Muscle layer of duodenum (tissue), 2 donors: ENCODE results near the gene CHST3.

Source experiments
- H3K27ac ChIP-seq: one replicate; pipeline ENCODE4 v1.7.0; 2013; ENCODE audit warnings: mild to moderate bottlenecking, low read length
- H3K27me3 ChIP-seq: one replicate; pipeline ENCODE4 v1.7.0; 2013; ENCODE audit warnings: low read depth, mild to moderate bottlenecking, control low read depth, low read length
- H3K36me3 ChIP-seq, 2 donors: one replicate each; pipeline ENCODE4 v1.7.0; 2013; ENCODE audit warnings: low read length in 2 of 2, control low read depth in 1 of 2, mild to moderate bottlenecking in 1 of 2; ENCODE audit not compliant: insufficient read depth in 2 of 2, control insufficient read depth in 1 of 2
- H3K4me1 ChIP-seq, 2 donors: one replicate each; pipeline ENCODE4 v1.7.0; 2013; ENCODE audit warnings: low read length in 2 of 2, mild to moderate bottlenecking in 2 of 2, control low read depth in 1 of 2, moderate library complexity in 1 of 2; ENCODE audit not compliant: insufficient read depth in 2 of 2, control insufficient read depth in 1 of 2
- H3K4me3 ChIP-seq, 2 donors: one replicate each; pipeline ENCODE4 v1.7.0; 2013; ENCODE audit warnings: low read length in 2 of 2, low read depth in 1 of 2, mild to moderate bottlenecking in 1 of 2
- H3K9me3 ChIP-seq, 2 donors: one replicate each; pipeline ENCODE4 v1.7.0; 2013; ENCODE audit warnings: low read length in 2 of 2, control low read depth in 1 of 2, mild to moderate bottlenecking in 1 of 2; ENCODE audit not compliant: control insufficient read depth in 1 of 2
- donor health status: healthy.

The CHST3 gene

GRCh38 chr10:72056932-72057751 is 92.9 kb downstream of the CHST3 start:
- H3K27me3 ChIP-seq: no peaks in the 10 kb centered on the region
- no peak overlapping the region for H3K27ac ChIP-seq
- H3K9me3 ChIP-seq: no peaks in the 10 kb centered on the region
- H3K4me1 ChIP-seq: no peaks in the 10 kb centered on the region
- no peak overlapping the region for H3K4me3 ChIP-seq
- H3K36me3 ChIP-seq: no peaks in the 10 kb centered on the region

- Histone ChIP-seq H3K4me1 (no peaks in the 10 kb centered on the region), H3K4me3 (no peak overlapping the region), H3K9me3 (no peaks in the 10 kb centered on the region), H3K36me3 (no peaks in the 10 kb centered on the region), H3K27me3 (no peaks in the 10 kb centered on the region), H3K27ac (no peak overlapping the region)
Measured at GRCh38 chr10:72058347-72058898, 94.2 kb downstream of the CHST3 start.

GRCh38 chr10:72058989-72059842 is 95.0 kb downstream of the CHST3 start:
- no peak overlapping the region for H3K27ac ChIP-seq
- H3K4me1 ChIP-seq: no peaks in the 10 kb centered on the region
- no peaks in the 10 kb centered on the region for H3K9me3 ChIP-seq
- H3K27me3 ChIP-seq: no peaks in the 10 kb centered on the region
- H3K4me3 ChIP-seq: no peak overlapping the region
- no peaks in the 10 kb centered on the region for H3K36me3 ChIP-seq

- Histone ChIP-seq H3K4me3 (no peak overlapping the region), H3K9me3 (no peaks in the 10 kb centered on the region), H3K27me3 (no peaks in the 10 kb centered on the region), H3K4me1 (no peaks in the 10 kb centered on the region), H3K36me3 (no peaks in the 10 kb centered on the region), H3K27ac (no peak overlapping the region)
Measured at GRCh38 chr10:72059843-72060822, 95.9 kb downstream of the CHST3 start.

GRCh38 chr10:72061491-72061890 is 97.3 kb downstream of the CHST3 start:
- Histone ChIP-seq H3K36me3 (no peaks in the 10 kb centered on the region), H3K4me3 (no peak overlapping the region), H3K27me3 (no peaks in the 10 kb centered on the region), H3K27ac (no peak overlapping the region), H3K4me1 (peaks cover 0 to under 1% of the 10 kb centered on the region in 2 donors), H3K9me3 (no peaks in the 10 kb centered on the region)

- Histone ChIP-seq H3K9me3 (no peaks in the 10 kb centered on the region), H3K4me1 (peaks cover 0 to 3% of the 10 kb centered on the region in 2 donors), H3K27me3 (no peaks in the 10 kb centered on the region), H3K27ac (no peak overlapping the region), H3K4me3 (no peak overlapping the region), H3K36me3 (no peaks in the 10 kb centered on the region)
Measured at GRCh38 chr10:72061930-72062329, 97.7 kb downstream of the CHST3 start.

- no peaks in the 10 kb centered on the region for H3K27me3 ChIP-seq
- no peak overlapping the region for H3K27ac ChIP-seq
- peaks cover 2 to 3% of the 10 kb centered on the region in 2 donors for H3K4me1 ChIP-seq
- no peak overlapping the region for H3K4me3 ChIP-seq
- no peaks in the 10 kb centered on the region for H3K36me3 ChIP-seq
- H3K9me3 ChIP-seq: no peaks in the 10 kb centered on the region
Measured at GRCh38 chr10:72062382-72062781, 98.2 kb downstream of the CHST3 start.
